ENCODE results near the gene SEMA3B.

The SEMA3B gene

DNA sequence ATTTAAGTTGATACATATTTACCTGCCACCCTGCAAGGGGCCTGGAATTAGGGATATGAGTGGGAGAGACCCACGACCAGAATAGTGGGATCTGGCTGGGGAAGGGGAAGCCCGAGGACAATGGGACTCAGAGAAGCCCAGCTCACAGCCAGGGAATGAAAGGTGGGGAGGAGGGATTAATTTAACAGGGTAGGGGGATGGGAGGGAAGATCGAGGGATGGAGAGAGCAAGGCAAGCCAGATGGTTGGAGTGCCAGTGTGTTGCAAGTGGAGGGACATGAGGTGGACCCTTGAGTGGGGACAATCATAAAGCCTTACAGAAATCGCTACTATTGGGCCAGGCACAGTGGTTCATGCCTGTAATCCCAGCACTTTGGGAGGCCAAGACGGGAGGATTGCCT lies 37.4 kb upstream of the SEMA3B start:
- TF ChIP-seq, protein P1, sequence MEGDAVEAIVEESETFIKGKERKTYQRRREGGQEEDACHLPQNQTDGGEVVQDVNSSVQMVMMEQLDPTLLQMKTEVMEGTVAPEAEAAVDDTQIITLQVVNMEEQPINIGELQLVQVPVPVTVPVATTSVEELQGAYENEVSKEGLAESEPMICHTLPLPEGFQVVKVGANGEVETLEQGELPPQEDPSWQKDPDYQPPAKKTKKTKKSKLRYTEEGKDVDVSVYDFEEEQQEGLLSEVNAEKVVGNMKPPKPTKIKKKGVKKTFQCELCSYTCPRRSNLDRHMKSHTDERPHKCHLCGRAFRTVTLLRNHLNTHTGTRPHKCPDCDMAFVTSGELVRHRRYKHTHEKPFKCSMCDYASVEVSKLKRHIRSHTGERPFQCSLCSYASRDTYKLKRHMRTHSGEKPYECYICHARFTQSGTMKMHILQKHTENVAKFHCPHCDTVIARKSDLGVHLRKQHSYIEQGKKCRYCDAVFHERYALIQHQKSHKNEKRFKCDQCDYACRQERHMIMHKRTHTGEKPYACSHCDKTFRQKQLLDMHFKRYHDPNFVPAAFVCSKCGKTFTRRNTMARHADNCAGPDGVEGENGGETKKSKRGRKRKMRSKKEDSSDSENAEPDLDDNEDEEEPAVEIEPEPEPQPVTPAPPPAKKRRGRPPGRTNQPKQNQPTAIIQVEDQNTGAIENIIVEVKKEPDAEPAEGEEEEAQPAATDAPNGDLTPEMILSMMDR (IDR thresholded peaks at IDR 0.05; ENCODE audit: borderline replicate concordance, insufficient read depth, low read depth, low read length), result no peak
- H3K4me3 ChIP-seq (ENCODE audit: low read depth, low read length), result no peak overlapping the region

DNA sequence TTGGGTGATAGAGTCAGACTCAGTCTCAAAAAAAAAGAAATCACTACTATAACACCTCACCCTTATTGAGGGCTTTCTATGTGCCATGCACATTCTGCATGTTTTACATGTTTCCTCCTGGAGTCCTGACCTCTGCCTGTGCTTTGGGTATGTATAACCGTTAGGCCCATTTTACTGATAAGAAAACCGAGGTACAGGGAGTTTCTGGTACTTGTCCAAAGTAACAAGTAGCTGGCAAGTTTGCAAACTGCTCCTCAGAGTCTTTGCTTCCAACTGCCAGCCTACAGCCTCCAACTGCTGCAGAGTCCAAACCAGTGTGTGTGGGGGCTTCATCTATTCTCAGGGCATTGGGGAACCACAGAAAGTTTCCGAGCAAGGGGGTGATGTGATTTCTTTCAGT lies 36.6 kb upstream of the SEMA3B start:
- no peak overlapping the region for H3K4me3 ChIP-seq (ENCODE audit: low read depth, low read length)
- TF ChIP-seq, protein P1 (IDR thresholded peaks at IDR 0.05; ENCODE audit: borderline replicate concordance, insufficient read depth, low read depth, low read length), result no peak

DNA sequence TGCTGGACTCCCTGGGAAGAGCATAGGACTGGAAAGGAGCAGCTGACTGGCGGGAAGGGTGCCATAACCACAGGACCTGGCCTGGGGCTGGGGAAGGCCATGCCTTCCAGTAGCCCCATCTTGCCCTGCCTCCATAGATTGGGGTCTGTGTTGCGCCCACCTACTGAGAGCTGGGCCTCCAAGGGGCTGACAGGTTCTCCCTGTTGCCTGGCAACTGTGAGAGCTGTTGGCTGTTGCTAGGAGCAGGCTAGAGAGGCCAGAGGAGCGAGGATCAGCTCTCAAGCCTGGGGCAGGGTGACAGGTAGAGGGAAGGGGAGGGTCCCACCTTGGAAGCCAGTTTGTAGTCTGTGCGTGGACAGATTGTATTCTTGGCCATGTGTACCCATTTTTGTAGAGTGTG lies 35.8 kb upstream of the SEMA3B start:
- no peak overlapping the region for H3K4me3 ChIP-seq (ENCODE audit: low read depth, low read length)
- TF ChIP-seq, protein P1 (IDR thresholded peaks at IDR 0.05; ENCODE audit: borderline replicate concordance, insufficient read depth, low read depth, low read length), result no peak

DNA sequence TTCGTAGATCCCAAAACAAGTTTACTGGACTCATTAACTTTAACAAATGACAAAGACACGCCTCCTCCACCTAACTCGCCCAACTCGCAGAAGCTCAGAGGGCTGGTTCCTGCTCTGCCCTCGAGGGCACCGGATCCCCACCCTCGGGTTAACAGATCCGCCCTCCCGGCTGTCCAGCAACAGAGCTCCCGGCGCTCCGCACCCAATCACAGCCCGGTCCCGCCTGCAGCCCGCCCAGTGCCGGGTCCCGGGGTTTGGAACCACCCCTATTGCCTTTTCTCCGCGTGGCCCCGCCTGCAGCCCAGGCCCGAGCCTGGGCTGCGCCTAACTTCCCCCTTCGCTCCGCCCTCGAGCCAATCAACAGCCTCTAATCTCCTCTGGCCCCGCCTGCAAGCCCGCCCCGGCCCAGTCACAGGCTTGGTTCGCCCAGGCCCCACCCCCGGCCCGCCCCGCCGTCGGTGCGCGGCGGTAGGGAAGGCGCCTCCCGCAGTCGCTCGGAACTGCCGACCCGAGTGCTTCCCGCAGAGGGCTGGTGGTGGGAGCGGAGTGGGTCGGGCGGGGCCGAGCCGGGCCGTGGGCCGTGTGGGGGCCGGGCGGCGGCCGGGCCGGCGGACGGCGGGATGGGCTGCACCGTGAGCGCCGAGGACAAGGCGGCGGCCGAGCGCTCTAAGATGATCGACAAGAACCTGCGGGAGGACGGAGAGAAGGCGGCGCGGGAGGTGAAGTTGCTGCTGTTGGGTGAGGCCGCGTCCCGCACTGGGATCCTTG lies 33.0 kb upstream of the SEMA3B start, which contains the start of gene GNAI2:
TSS of gene GNAI2 (plus strand) at position 489 of the 768 bp plus-strand sequence. CDS start at position 621, 132 bp downstream.
- TF ChIP-seq, protein P1 (IDR thresholded peaks at IDR 0.05; ENCODE audit: borderline replicate concordance, insufficient read depth, low read depth, low read length), result no peak
- peak within 1 kb of the TSS; percentile 89 for H3K4me3 ChIP-seq (ENCODE audit: low read depth, low read length)

DNA sequence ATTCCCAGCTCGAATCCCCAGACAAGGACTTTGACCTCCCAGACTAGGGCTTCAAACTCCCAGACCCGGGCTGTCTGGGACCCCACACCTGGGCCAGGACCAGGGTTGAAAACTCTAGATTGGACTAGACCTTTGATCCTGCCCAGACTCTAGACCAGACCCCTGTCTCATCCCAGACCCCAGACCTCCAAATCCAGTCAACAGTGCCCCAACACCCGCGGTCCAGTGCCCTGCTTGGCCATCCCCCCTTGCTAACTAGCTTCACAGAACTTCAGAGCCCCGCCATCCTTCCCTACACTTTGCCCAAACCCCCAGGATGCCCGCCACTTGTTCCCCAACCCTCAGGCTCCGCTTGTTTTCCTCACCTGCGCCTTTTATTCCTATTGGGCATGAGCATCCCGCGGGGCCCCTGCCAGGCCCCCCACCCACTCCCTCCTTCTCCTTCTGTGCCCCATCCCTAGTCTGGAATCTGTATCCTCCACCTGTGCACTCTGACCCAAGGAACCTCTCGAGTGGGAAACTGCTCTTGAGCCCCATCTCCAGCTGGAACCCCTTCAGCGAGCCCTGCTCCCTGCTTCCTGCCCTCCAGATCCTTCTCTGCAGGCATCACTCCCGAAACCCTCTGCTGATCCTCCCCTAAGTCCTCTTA lies 32.3 kb upstream of the SEMA3B start:
- TF ChIP-seq, protein P1 (IDR thresholded peaks at IDR 0.05; ENCODE audit: borderline replicate concordance, insufficient read depth, low read depth, low read length), result no peak
- H3K4me3 ChIP-seq (ENCODE audit: low read depth, low read length), result peak overlapping the region; percentile 89

DNA sequence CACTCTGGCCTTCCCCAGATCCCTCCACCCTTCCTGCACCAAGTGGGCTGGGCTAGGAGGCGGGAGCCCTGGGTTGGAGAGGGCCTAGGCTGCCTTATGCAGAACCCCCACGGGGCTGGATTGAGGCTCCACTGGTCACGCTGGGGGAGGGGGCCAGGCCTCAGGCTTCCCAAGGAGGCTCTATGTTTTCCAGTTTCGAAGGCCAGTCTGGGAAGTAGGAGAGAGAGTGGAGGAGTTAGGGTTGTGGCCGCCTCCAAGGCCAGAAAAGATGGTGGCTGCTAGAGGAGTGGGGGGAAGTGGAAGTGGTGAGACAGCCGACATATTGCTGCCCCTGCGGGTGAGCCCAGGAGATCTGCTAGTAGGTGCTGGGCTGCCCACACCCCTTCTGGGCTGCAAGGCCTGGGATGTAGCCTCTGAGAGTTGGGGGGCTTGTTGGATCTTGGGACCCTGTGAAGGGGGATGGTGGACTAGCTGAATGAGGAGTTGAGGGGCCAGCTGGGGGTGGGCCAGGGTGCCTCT lies 31.8 kb upstream of the SEMA3B start:
- H3K4me3 ChIP-seq (ENCODE audit: low read depth, low read length), result peak overlapping the region; percentile 89
- TF ChIP-seq, protein P1 (IDR thresholded peaks at IDR 0.05; ENCODE audit: borderline replicate concordance, insufficient read depth, low read depth, low read length), result no peak

All from GM12875 (cell line).